ENCODE results near the gene TMEM255B.

Gene TMEM255B

GRCh38 chr13:113854238-113855011 lies 95.4 kb downstream of the TMEM255B start:
- no peak for TF ChIP-seq CTCF (IDR thresholded peaks at IDR 0.05; ENCODE audit: control extremely low read depth, extremely low read depth, low read depth, missing control alignments)
- no peak for DNase-seq (ENCODE audit: extremely low spot score)
- ChIA-PET CTCF (no interaction called here), POLR2A (no interaction called here)

DNA sequence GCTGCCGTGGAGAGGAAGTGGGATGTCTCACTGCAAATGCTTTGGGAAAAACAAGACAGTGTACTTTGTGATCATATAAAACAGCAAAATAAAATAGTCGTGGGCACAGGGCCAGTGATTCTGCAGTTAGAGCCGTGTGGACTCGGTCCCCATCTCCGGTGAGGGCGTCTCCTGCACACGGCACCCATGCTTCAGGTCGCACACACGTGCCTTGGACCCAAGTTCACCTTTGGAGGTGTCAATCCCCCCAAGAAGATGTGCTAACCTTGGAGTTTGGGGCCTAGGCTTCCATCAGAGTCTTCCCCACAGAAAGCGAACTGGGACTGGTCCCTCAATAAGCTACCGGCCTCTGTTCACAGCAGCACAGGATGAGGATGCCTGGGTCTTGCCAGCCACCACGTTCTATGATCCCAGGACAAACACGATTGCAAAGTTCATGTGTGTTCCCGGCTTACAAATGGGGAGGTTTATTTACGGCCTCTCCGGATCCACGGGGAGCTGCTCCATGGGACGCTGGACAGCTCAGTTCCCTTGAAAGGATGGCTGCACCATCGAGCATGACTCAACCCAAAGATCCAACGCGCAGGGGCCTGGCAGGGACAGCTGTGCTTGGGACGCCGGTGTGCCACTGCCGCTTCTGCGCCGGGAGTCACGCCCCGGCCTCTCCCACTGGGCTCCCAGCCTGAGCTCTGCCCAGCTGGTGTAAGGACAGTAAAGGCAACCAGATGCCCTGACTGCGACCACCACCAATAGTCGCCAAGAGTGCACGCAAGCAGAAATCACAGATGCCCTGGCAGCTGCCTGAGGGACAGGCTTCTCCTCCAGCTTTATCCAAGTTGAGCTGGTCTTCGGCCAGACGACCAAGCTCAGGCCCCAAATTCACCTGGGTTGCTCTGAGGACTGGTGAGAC lies 96.2 kb downstream of the TMEM255B start:
- no peak for DNase-seq (ENCODE audit: extremely low spot score)
- ChIA-PET POLR2A (no interaction called here), CTCF (no interaction called here)
- TF ChIP-seq CTCF (IDR thresholded peaks at IDR 0.05; ENCODE audit: control extremely low read depth, extremely low read depth, low read depth, missing control alignments): no peak

DNA sequence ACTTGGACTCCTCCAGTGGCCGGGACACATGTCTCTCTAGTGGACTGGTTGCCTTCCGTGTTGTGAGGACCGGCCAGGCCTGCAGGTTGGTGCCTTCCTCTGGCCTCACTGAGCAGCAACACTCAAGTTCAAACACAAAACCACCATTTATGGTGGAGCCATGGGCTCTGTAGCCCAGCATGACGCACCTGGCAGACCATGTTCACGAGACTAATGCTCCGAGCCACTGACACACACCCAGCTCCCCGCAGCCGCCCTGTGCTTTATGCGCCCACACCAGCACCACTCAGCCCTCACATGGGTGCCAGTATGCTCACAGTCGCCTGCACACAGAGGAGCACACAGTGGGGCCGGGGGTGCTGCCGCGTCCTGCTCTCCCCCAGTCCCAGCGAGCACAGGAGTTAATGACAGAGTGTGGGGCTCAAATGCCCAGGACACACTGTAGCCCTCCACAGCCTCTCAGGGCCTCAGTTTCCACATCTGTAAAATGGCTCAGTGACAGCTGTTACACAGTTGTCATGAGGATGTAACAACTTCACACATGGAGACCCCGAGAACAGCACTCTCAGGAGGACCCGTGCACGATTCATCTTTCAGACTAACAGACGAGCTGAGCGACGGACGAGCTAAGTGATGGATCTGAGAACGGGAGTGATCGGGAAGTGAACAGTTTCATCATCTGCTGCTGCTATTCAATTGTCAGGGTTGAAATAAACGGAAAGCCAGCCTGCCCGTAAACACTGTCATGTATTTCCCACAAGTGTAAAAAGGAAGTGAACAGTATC lies 97.1 kb downstream of the TMEM255B start:
- DNase-seq (ENCODE audit: extremely low spot score): no peak
- ChIA-PET CTCF (no interaction called here), POLR2A (no interaction called here)
- no peak for TF ChIP-seq CTCF (IDR thresholded peaks at IDR 0.05; ENCODE audit: control extremely low read depth, extremely low read depth, low read depth, missing control alignments)

DNA sequence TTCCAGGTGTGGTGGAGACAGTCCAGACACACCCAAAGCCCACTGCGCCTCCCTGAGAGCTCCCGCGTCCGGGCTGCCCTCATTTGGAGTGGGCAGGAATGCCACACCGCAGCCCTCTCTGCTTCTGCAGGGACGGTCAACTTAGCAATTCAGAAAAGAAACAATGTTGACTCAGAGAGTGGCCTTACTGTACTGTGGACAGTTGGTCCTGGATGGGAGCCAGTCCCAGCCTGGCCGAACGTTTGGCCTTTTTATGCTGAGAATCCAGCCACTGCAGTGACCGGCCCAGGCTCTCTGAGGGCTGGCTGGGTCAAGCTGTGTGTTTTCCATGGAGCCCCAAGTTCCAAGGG lies 97.7 kb downstream of the TMEM255B start:
- ChIA-PET POLR2A (no interaction called here), CTCF (no interaction called here)
- TF ChIP-seq CTCF (IDR thresholded peaks at IDR 0.05; ENCODE audit: control extremely low read depth, extremely low read depth, low read depth, missing control alignments): no peak
- no peak for DNase-seq (ENCODE audit: extremely low spot score)

- ChIA-PET POLR2A (no interaction called here), CTCF (no interaction called here)
- DNase-seq (ENCODE audit: extremely low spot score): no peak
- no peak for TF ChIP-seq CTCF (IDR thresholded peaks at IDR 0.05; ENCODE audit: control extremely low read depth, extremely low read depth, low read depth, missing control alignments)
These were observed 98.6 kb downstream of the TMEM255B start for GRCh38 chr13:113857531-113858195.
